Heart left ventricle (tissue), 16 donors: ENCODE measurements around the gene C1QBP. TPM values are rescaled to one million over a fixed set of nuclear protein-coding genes. Genes with fewer than 3 reads are reported as not detected.
A peak's percentile ranks its signal among the peaks of the same experiment; 100 is the strongest.

ENCODE experiments used
- ATAC-seq, 4 donors: fragments of 200-7000 bp; cut with Tn5 transposase; one replicate each; pipeline ENCODE4 v1.9.1; 2020 to 2022; ENCODE audit warnings: moderate library complexity in 4 of 4, mild to moderate bottlenecking in 3 of 4, moderate number of reproducible peaks in 1 of 4
- DNase-seq, 5 donors: peaks; one replicate each; pipeline ENCODE4 v3.0.0-alpha.2; 2020
- H3K27ac ChIP-seq, 12 donors: fragments of 200-600 bp; sonication (generic) in 4 of 12; one replicate each; pipeline versions ENCODE4 v1.5.0 to v1.8.0; 2016 to 2022; ENCODE audit warnings: mild to moderate bottlenecking in 2 of 12
- H3K27me3 ChIP-seq, 9 donors: fragments of 200-600 bp; sonication (generic) in 2 of 9; one replicate each; pipeline versions ENCODE4 v1.5.1 to v1.8.0; 2016 to 2022; ENCODE audit warnings: mild to moderate bottlenecking in 3 of 9
- H3K36me3 ChIP-seq, 9 donors: fragments of 200-600 bp; sonication (generic) in 2 of 9; one replicate each; pipeline versions ENCODE4 v1.5.0 to v1.8.0; 2018 to 2022; ENCODE audit warnings: mild to moderate bottlenecking in 2 of 9
- H3K4me1 ChIP-seq, 12 donors: fragments of 200-600 bp; sonication (generic) in 4 of 12; one replicate each; pipeline versions ENCODE4 v1.5.0 to v1.8.0; 2016 to 2022; ENCODE audit warnings: mild to moderate bottlenecking in 3 of 12
- H3K4me3 ChIP-seq, 12 donors: fragments of 200-600 bp; sonication (generic) in 4 of 12; one replicate each; pipeline versions ENCODE4 v1.5.0 to v1.8.0; 2017 to 2022; ENCODE audit warnings: mild to moderate bottlenecking in 9 of 12, moderate library complexity in 4 of 12
- H3K9me3 ChIP-seq, 12 donors: fragments of 200-600 bp; sonication (generic) in 4 of 12; one replicate each; pipeline versions ENCODE4 v1.5.0 to v1.8.0; 2016 to 2022; ENCODE audit warnings: mild to moderate bottlenecking in 1 of 12
- CTCF ChIP-seq, 12 donors: fragments of 200-600 bp; sonication (generic) in 4 of 12; IDR thresholded peaks; one replicate each; pipeline versions ENCODE4 v1.5.0 to v1.8.0; 2018 to 2022; ENCODE audit warnings: antibody characterized with exemption in 12 of 12, mild to moderate bottlenecking in 5 of 12
- POLR2A ChIP-seq, 2 donors: fragments of 450-650 bp; IDR thresholded peaks; one replicate each; pipeline ENCODE4 v1.6.1; 2017; ENCODE audit warnings: antibody characterized with exemption in 2 of 2, mild to moderate bottlenecking in 2 of 2, moderate library complexity in 2 of 2
- WGBS, 4 donors: extraction: QIAGEN DNeasy Blood & Tissue Kit in 2 of 4; methylation state at CpG; one replicate each; pipeline versions ENCODE4 v1.1.5 to v1.1.7; 2013 to 2018; 5-methylcytosine and 5-hydroxymethylcytosine counted together
- intact Hi-C, 10 donors: fragments of 100-400 bp; cut with DNase I; formaldehyde crosslinking; loops; one replicate each; pipeline versions ENCODE4 v1.11.1 to v1.14.2; 2022
- polyA plus RNA-seq, 2 donors: library from polyadenylated mRNA; stranded (reverse); fragments of 200-250 nt; gene quantifications; one replicate each; pipeline ENCODE4 v1.2.3, GENCODE V29; 2013
- total RNA-seq, 9 donors: library from RNA; depleted of rRNA in 2 of 9; stranded (reverse); fragments of >200 nt in 2 of 9; fragmentation: NEBNext Ultra II Directional in 3 of 9; extraction: Animal tissue kit (Norgen Biotek cat#: 25700) in 3 of 9; gene quantifications; one replicate each; pipeline versions ENCODE4 v1.1.0 to v1.2.4, GENCODE V29; 2016 to 2023
- donor health status: ischemic (EF 13 %, LVEDD 7.1; RV severe dilation, severe dysfunction).
- donor health status: healthy with polysubstance abuse.
- donor health status: DM: no; HTN: yes; CAD: no.
- donor health status: DM: no; HTN: no; CAD: no.
- donor health status: ischemic (EF 25% LVEDD 6.9; RV normal size, moderate dysfunction).
- donor health status: ischemic (EF 25% LVEDD 5.7; RV mildly dilated, moderate dysfunction).
- donor health status: healthy.
- donor health status: DM: yes; HTN: yes; CAD: no.
- donor health status: ischemic (EF 35%, LVEDD 5.7; RV mildly dilated, moderate dysfunction).
- donor health status: nonischemic (EF 11% LVEDD 7.7; RV severe dilation, severe dysfunction).
- donor health status: DM: yes; HTN: yes; CAD: no.
- donor health status: PGD.
- donor health status: ischemic (EF 29% LVEDD 5.4; RV normal size, mild dysfunction).
- donor health status: nonischemic (EF 23%, LVEDD 6.1; RV moderate dilation, normal function).

C1QBP gene
- total and polyA plus RNA-seq, 11 donors, result 108 to 173 (median 127) TPM

GRCh38 chr17:5405400-5405799, 33.6 kb downstream of the C1QBP start:
- Histone ChIP-seq H3K27me3 (no peaks in the 10 kb centered on the region), H3K4me3 (no peak overlapping the region), H3K27ac (no peak overlapping the region), H3K9me3 (no peaks in the 10 kb centered on the region), H3K36me3 (peaks cover 0 to 100% (median 97%) of the 10 kb centered on the region in 9 donors), H3K4me1 (no peaks in the 10 kb centered on the region)
- no peak for DNase-seq
- ATAC-seq, result no peak
- intact Hi-C loops, result no loop called here
- TF ChIP-seq POLR2A (IDR thresholded peaks at IDR 0.05) (no peak), CTCF (IDR thresholded peaks at IDR 0.05) (no peak)
- 84 to 91% (median 88%) methylated on average over 4 of the region's 4 CpGs for WGBS, 4 donors

DNA sequence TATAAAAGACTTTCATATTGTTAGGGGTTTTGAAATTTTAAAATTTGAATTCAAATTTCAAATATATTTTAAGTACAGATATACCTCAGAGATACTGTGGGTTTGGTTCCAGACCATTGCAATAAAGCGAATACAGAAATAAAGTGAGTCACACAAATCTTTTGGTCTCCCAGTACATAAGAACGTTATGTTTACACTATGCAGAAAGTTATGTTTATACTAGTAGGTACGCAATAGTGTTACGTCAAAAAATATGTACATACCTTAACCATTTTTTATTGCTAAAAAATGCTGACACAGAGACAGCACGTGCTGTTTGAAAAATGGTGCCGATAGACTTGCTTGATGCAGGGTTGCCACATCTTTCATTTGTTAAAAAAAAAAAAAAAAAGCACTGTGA, 39.2 kb downstream of the C1QBP start:
- intact Hi-C loops, result no loop called here

DNA sequence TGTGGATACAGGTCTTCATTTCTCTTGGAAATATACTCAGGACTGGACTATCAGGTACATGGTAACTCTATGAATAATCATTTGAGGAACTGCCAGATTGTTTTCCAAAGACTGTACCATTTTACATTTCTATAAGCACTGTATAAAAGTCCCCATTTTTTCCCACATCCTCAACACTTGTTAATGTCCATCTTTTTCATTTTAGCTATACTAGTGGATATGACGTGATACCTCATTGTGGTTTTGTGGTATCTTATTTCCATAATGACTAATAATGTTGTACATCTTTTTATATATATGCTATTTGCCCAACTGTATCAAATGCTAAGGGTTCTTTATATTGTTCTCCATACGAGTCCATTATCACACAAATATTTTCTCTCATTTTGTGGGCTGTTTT, 42.3 kb downstream of the C1QBP start:
- Histone ChIP-seq H3K4me1 (no peaks in the 10 kb centered on the region), H3K36me3 (peaks cover 0 to 100% (median 99%) of the 10 kb centered on the region in 9 donors), H3K27ac (no peak overlapping the region), H3K9me3 (no peaks in the 10 kb centered on the region), H3K4me3 (no peak overlapping the region), H3K27me3 (no peaks in the 10 kb centered on the region)
- intact Hi-C loops, result no loop called here
- ATAC-seq (no peak), DNase-seq (no peak)
- TF ChIP-seq CTCF (IDR thresholded peaks at IDR 0.05), result no peak
- no peak for TF ChIP-seq POLR2A (IDR thresholded peaks at IDR 0.05)
- WGBS, 4 donors, result 92 to 98% (median 97%) methylated on average over 2 of the region's 2 CpGs

More for the DNA sequence above, 39.2 kb downstream of the C1QBP start:
- no peak overlapping the region for H3K4me3 ChIP-seq
- no peak overlapping the region for H3K27ac ChIP-seq
- H3K36me3 ChIP-seq, result peaks cover 0 to 100% (median 99%) of the 10 kb centered on the region in 9 donors
- no peak for DNase-seq
- no peak for ATAC-seq
- no peaks in the 10 kb centered on the region for H3K4me1 ChIP-seq
- 87 to 97% (median 89%) methylated on average over 6 of the region's 6 CpGs for WGBS, 4 donors
- no peaks in the 10 kb centered on the region for H3K9me3 ChIP-seq
- H3K27me3 ChIP-seq, result no peaks in the 10 kb centered on the region
- TF ChIP-seq POLR2A (IDR thresholded peaks at IDR 0.05), result no peak
- TF ChIP-seq CTCF (IDR thresholded peaks at IDR 0.05), result no peak

GRCh38 chr17:5391678-5392077, 47.3 kb downstream of the C1QBP start:
- TF ChIP-seq POLR2A (IDR thresholded peaks at IDR 0.05) (no peak), CTCF (IDR thresholded peaks at IDR 0.05) (no peak)
- Histone ChIP-seq H3K4me1 (no peaks in the 10 kb centered on the region), H3K27me3 (no peaks in the 10 kb centered on the region), H3K27ac (no peak overlapping the region), H3K36me3 (peaks cover 0 to 100% (median 97%) of the 10 kb centered on the region in 9 donors), H3K9me3 (no peaks in the 10 kb centered on the region), H3K4me3 (no peak overlapping the region)
- intact Hi-C loops, result no loop called here
- DNase-seq (no peak), ATAC-seq (peak in 2 of 4 donors; percentile 41 to 49)
- 75 to 85% (median 81%) methylated on average over 5 of the region's 5 CpGs for WGBS, 4 donors

Other genes starting within 250 kb of the C1QBP start
- 1 to 10 TPM; 3.5 to 9.3 (median 7.2) TPM for gene ZNF594, start 247.3 kb downstream of the C1QBP start, total RNA-seq
- gene ZNF594, start 247.3 kb downstream of the C1QBP start, polyA plus RNA-seq, result 1 to 10 TPM; 3.2 to 3.3 TPM
- gene SCIMP, start 204.3 kb downstream of the C1QBP start, total RNA-seq, result 10 to 100 TPM in 1 of 9 donors, 1 to 10 TPM in 2, under 1 TPM in 6; 0.25 to 17.2 (median 0.72) TPM
- gene SCIMP, start 204.3 kb downstream of the C1QBP start, polyA plus RNA-seq, result under 1 TPM; 0.11 to 0.98 TPM
- gene RABEP1, start 156.9 kb downstream of the C1QBP start, total RNA-seq, result 10 to 100 TPM; 42.6 to 70.4 (median 54.1) TPM
- 10 to 100 TPM; 23.5 to 34.8 TPM for gene RABEP1, start 156.9 kb downstream of the C1QBP start, polyA plus RNA-seq
- 10 to 100 TPM; 27.5 to 51.8 (median 35.9) TPM for gene NUP88, start 19.5 kb downstream of the C1QBP start, total RNA-seq
- gene NUP88, start 19.5 kb downstream of the C1QBP start, polyA plus RNA-seq, result 10 to 100 TPM; 58.0 to 69.6 TPM
- gene RPAIN, start 19.0 kb downstream of the C1QBP start, total RNA-seq, result 10 to 100 TPM; 23.5 to 46.2 (median 29.0) TPM
- gene RPAIN, start 19.0 kb downstream of the C1QBP start, polyA plus RNA-seq, result 10 to 100 TPM; 40.4 to 41.7 TPM
- gene DHX33, start 29.8 kb upstream of the C1QBP start, total RNA-seq, result 1 to 10 TPM; 4.7 to 8.6 (median 7.5) TPM
- gene DHX33, start 29.8 kb upstream of the C1QBP start, polyA plus RNA-seq, result 1 to 10 TPM; 2.1 to 5.6 TPM
- gene DERL2, start 47.0 kb upstream of the C1QBP start, total RNA-seq, result 10 to 100 TPM; 21.8 to 42.9 (median 29.5) TPM
- 10 to 100 TPM; 36.4 to 48.1 TPM for gene DERL2, start 47.0 kb upstream of the C1QBP start, polyA plus RNA-seq
- gene MIS12, start 47.4 kb upstream of the C1QBP start, total RNA-seq, result 10 to 100 TPM in 5 of 9 donors, 1 to 10 TPM in 4; 6.6 to 12.1 (median 11.0) TPM
- gene MIS12, start 47.4 kb upstream of the C1QBP start, polyA plus RNA-seq, result 10 to 100 TPM in 1 of 2 donors, 1 to 10 TPM in 1; 5.2 to 14.2 TPM
- gene NLRP1, start 145.4 kb upstream of the C1QBP start, total RNA-seq, result 10 to 100 TPM in 4 of 9 donors, 1 to 10 TPM in 5; 3.8 to 16.7 (median 8.8) TPM
- 10 to 100 TPM in 1 of 2 donors, 1 to 10 TPM in 1; 5.3 to 12.8 TPM for gene NLRP1, start 145.4 kb upstream of the C1QBP start, polyA plus RNA-seq